NOMO-1 (cell line): ENCODE data around the gene LSP1.

Source experiments
- DNase-seq, 2 experiments: peaks; one replicate each; lab custom pipeline; 2025; ENCODE audit not compliant: unreplicated experiment in 2 of 2; lab: John Stamatoyannopoulos, UW

LSP1 gene

DNA sequence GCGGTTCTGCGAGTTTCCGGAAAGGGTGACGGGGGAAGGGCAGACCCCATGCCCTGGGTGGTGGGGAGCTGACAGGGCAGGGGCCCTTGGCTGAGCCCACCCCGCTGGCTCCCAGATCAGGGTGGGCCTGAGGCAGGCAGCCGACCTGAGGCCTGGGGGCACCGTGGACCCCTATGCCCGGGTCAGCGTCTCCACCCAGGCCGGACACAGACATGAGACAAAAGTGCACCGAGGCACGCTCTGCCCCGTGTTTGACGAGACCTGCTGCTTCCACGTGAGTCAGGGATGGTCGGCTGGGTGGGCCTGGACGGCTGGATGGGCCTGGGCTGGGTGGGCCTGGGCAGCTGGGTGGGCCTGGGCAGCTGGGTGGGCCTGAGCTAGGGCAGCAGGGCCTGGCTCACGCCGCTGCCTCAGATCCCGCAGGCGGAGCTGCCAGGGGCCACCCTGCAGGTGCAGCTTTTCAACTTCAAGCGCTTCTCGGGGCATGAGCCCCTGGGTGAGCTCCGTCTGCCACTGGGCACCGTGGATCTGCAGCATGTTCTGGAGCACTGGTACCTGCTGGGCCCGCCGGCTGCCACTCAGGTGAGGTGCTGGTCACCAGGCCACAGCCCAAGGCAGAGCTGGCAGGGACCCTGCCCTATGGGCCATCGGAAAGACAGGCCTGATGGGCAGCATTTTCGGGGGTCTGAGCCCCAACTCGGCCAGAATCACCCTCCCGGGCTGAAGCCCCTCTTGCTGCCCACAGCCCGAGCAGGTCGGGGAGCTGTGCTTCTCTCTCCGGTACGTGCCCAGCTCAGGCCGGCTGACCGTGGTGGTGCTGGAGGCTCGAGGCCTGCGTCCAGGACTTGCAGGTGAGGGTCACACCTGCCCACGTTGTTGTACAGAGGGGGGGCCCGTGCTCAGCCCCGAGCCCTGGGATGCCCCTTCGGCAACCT is 16.6 kb upstream of the LSP1 start:
- DNase-seq: no peak

DNA sequence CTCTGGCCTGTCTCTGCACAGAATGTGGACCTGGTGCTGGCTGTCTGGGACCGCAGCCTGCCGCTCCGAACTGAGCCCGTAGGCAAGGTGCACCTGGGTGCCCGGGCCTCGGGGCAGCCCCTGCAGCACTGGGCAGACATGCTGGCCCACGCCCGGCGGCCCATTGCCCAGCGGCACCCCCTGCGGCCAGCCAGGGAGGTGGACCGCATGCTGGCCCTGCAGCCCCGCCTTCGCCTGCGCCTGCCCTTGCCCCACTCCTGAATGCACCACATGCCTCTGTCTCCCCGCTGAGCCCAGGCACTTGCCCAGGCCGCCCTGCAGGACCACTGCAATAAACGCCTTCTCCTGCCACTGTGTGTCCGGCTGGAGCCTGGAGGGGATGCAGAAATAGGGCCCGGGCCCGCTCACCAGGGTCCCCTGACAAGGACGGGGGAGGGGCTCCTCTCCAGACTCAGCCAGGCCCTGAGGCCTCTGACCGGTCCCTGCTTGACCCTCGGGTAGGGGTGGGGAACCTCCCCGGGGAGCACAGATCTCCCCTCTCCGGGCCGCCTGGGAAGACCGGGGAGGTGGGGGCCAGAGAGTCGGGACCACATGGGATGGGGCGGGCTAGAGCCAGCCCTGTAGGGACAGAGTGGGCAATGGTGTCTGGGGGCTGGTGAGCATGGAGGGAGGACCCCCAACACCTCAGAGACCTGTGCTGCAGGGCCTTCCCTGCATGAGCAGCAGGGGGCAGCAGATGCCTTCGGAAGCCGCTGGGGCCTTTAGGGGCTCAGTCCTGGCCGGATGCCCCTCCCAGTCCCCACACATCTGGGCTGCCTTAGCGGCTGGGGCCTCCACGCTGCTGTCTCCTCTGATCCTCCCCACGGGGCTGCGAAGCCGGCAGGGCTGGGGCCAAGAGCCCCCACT is 15.5 kb upstream of the LSP1 start:
- DNase-seq: peak; percentile 65 to 66

DNA sequence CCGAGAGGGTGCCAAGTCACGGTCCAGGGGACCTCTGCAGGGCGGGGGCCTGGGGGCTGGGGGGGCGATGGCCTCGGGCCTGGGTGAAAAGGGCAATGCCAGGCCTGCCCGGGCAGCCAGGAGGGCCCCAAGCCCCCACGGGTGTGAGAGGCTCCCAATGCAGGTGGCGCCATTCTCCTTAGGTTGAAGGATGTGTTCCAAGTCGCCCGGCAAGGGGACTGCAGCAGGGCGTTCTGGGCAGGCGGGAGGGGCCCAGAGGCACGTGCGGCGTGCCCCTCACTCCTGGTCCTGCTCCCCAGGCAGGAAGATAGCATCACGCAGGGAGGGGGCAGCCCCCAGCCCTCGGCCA is 14.8 kb upstream of the LSP1 start:
- no peak for DNase-seq

DNA sequence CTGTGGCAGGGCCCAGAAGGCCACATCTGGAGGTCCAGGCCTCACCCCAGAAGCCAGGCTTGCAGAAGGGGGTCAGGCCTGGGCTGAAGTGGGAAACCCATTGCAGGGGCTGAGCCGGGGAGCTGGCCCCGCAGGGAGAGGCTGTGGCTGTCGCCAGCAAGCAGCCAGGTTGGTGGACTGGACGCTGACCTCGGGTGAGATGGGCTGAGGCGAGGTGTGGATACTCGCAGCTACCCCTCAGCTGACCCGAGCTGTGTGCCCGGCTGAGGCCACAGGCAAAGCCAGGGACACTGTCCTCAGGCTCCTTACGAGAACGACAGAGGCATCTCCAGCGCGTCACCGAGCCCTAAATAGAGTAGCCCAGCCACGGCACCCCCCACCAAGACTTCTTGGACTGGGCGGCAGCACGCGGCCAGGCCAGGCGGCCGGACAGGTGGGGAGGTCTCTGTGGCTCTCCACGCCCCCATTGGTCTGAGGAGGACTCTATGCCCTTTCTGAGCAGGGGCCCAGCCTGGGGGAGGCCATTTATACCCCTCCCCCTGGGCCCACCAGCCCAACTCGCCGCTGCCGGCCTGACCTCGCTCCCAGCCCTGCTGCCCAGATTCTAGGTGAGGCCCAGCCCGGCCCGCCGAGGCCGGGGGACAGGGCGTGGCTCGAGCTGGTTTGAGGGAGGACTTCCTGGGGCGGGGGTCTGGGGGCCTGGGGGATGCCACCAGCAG is 14.3 kb upstream of the LSP1 start, which contains the start of gene TNNI2:
TNNI2 (plus strand) TSS at position 556 of the 719 bp plus-strand sequence. CDS start 716 bp downstream, outside the sequence.
- no peak for DNase-seq

DNA sequence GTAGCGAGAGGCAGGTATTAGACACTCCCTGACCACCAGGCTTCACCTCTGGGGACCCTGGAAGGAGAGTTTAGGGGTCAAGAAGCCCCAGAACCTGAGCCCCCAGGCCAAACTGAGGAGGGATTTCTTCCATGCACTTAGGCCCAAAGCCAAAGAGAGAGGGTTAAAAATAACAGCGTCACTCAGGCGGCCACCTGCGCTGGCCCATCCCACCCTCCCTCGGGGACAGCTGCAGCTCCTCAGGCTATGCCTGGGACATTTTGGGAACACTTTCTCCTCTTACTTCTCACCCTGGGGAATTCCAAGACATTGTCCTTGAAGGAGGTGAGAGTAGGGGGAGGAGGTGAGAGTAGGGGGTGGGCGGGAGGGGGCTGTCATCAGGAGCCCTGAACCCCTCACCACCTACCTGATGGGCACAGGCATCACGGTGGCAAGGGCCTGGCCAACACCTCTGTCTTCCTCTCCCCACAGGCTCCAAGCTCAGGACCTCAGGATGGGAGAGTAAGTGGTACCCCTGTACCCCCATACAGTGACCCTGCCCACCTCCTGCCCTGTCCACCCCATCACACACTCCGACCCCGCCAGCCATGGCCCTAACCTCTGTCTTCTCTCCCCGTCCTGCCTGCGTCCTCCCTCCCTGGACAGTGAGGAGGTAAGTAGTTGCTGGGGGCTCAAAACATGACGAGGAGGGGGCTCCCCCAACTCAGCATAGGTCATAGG is 13.5 kb upstream of the LSP1 start:
- no peak for DNase-seq

DNA sequence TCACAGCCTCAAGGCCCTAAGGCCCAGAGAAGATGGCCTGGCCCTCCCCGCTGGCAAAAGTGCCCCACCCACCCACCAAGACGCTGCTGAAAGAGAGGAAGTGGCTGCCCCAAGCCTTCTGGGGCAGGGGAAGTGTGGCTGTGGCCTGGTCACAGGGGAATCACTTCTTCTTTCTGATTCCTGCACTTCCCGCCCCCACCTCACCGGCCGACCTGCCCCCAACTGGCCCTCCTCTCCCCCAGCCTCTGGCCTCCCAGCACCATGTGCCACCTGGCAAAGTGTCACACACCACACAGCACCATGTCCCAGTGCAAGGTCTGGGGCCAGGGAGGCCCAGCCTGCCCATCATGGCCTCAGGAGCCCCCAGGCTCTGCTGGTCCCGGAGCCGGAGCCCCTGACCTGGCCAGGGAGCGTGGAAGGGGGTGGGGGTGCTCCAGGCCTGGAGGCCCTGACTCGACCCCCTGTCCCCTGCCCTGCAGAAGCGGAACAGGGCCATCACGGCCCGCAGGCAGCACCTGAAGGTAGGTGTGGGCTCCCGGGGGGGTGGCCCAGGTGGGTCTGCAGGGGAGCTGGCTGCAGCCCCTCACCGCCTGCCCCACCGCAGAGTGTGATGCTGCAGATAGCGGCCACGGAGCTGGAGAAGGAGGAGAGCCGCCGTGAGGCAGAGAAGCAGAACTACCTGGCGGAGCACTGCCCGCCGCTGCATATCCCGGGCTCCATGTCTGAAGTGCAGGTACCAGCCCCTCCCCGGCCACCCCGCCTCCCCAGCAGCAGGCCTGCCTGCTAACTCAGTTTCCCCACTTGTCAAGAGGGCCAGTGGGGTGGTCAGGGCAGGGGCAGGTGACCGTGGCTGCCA is 12.7 kb upstream of the LSP1 start:
- peak; percentile 92 to 93 for DNase-seq

DNA sequence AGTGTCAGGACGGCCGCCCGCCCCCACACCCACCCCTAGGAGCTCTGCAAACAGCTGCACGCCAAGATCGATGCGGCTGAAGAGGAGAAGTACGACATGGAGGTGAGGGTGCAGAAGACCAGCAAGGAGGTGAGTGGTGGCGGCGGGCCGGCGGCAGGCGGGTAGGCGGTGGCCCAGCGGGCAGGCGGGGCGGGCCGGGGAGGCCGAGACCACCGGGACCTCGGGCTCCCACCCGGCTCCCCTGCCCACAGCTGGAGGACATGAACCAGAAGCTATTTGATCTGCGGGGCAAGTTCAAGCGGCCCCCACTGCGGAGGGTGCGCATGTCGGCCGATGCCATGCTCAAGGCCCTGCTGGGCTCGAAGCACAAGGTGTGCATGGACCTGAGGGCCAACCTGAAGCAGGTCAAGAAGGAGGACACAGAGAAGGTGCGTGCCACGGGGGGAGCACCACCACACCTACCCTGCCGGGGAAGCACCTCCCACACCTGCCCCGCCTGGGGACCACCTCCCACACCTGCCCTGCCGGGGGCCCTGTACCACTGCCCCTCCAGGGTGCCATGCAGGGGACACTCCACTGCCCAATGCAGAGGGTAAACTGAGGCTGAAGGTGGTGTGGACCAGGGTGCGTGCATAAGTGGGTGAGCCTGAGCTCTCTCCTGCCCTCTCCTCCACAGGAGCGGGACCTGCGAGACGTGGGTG is 12.0 kb upstream of the LSP1 start:
- no peak for DNase-seq

DNA sequence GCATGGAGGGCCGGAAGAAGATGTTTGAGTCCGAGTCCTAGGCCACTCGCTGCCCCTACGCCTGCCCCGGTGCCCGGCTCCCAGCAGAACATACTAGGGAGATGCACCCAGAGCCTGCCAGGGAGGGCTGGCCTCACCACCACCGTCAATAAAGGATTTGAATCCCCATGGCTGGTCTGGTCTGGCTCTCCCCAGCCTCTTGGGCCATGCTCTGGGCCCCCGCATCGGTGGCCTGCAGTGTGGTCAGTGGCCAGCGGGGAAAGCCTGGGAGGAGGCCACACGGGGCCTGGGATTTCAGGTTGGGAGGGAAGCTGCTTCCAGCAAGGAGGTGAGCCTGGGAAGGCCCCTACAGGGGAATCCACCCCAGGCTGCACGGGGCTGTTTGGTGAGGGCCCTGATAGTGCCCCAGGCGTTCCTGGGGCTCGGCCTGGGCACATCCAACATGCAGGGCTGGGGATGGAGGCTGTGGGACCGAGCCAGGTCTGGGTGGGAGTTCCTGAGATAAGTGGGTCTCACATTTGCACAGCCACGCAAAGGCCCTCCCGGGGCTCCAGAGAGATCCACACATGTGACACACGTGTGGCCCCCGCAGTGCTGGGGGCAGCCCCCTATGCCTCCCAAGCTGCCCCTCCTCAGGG is 11.3 kb upstream of the LSP1 start:
- no peak for DNase-seq

DNA sequence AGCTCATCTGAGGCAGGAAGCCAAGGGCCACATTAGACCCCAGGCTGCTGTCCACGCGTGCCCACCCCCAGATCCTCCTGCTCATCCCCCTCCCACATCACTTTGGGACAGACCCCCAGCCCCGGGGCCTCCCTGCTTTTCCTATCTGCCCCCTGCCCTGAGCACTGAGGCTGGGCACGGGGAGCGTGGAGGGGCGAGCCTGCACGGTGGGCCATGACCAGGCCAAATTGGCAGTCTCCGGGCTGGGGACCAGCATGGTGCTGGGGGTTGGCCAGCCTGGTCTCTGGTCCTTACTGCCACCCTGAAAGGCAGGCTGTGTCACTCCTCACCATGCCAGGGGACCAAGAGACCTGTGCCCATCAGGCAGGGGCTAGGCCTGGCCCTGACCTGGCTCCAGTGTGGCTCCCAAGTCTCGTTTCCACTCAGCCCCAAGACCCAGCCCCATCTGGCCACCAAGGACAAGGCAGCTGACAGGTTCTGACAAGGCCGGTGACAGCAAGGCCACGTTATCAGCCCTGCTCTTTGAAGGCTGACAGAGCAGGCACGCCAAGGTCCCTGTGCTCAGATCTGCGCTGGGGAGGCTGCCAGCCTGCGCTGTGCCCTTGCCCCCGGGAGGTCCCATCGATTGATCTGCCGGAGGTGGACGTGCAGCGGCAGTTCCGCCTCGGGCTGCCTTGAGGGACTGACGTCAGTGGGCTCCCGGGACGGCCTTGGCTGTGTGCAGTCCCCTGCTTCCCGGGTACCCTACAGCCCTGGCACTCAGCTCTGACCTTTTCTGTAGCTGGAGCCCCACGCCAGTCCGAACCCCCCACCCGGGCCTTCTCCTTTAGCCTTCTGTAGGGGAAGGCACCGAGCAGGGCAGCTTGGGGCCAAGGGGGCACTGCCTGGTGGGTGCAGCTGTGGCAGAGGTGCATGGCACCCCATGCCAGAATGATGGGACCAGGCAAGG is 10.5 kb upstream of the LSP1 start:
- DNase-seq: no peak

DNA sequence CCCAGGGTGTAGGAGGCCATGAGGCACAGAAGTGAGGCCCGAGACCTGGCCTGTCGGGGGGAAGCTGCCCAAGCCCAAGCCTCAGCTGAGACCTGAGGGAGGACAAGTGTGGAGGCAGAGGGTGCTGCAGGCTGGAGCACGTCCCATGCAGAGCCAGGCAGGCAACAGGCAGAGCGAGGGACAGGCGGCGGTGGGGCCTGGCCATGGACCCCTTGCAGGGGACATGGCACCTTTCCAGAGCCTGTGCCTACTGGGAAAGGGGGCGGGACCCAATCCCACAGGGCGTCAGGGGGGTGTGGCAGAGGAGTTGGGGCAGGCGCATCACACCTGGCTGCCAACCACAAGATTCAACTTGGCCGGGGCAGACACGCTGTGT is 9.8 kb upstream of the LSP1 start:
- DNase-seq: no peak

DNA sequence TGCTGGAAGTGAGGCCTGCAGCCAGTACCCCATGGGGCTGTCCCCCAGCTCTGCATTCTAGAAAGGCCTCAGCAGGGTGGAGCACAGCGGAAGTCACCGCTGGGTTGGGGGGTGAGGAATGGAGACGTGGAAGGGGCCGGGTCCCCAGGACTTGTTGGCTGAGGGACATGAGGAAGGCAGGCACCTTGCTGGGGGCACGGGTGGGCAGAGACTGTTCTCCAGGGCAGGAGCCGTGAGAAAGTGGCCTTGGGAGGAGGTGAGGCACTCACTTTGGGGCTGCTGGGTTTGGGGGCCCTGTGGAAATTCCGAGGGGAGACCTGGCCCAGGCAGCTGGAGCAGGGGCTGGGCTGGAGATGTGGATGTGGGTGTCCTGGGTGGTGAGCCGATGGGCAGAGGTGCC is 9.1 kb upstream of the LSP1 start:
- DNase-seq: no peak

DNA sequence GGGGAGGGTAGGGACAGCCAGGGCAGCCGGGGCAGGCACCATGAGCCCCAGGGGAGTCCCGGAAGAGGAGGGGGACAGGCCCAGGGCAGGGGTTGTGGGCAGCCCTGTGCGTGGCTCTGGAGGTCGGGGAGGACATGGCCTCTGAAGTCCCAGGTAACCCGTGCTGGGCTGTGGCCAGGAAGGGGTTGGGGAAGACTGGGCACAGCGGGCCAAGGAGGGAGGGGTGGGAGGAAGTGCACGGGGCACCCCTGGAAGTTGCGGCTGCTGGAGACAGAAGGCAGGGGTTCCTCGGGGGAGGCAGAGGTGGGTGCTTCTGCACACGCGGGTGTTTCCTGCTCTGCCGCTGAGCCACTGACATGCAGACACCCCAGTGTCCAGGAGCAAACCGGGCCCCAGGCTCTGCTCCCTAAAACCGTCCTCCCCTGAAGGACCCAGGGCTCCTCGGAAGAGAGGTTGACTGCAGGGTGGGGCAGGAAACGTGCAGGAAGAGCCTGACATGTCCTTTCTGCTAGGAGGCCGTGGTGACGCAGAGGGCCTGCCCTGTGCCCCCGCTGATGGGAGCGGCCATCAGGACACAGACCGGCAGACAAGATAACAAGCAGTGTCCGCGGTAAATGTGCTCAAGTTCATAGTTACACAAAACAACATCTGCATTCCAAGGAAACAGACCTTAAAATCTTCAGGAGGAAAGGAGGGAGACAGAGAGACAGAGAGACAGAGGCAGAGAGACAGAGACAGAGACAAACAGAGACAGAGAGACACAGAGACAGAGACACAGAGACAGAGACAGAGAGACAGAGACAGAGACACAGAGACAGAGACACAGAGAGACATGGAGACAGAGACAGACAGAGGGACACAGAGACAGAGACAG is 8.4 kb upstream of the LSP1 start:
- peak in 1 of 2 experiments; percentile 25 for DNase-seq

DNA sequence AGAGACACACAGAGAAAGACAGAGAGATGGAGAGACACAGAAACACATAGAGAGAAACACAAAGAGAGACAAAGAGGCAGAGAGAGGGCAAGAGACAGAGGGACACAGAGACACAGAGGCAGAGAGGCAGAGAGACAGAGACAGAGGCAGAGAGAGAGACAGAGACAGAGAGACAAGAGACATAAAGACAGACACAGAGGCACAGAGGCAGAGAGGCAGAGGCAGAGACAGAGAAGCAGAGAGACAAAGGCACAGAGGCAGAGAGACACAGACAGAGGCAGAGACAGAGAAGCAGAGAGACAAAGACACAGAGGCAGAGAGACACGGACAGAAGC is 7.8 kb upstream of the LSP1 start:
- DNase-seq: no peak

DNA sequence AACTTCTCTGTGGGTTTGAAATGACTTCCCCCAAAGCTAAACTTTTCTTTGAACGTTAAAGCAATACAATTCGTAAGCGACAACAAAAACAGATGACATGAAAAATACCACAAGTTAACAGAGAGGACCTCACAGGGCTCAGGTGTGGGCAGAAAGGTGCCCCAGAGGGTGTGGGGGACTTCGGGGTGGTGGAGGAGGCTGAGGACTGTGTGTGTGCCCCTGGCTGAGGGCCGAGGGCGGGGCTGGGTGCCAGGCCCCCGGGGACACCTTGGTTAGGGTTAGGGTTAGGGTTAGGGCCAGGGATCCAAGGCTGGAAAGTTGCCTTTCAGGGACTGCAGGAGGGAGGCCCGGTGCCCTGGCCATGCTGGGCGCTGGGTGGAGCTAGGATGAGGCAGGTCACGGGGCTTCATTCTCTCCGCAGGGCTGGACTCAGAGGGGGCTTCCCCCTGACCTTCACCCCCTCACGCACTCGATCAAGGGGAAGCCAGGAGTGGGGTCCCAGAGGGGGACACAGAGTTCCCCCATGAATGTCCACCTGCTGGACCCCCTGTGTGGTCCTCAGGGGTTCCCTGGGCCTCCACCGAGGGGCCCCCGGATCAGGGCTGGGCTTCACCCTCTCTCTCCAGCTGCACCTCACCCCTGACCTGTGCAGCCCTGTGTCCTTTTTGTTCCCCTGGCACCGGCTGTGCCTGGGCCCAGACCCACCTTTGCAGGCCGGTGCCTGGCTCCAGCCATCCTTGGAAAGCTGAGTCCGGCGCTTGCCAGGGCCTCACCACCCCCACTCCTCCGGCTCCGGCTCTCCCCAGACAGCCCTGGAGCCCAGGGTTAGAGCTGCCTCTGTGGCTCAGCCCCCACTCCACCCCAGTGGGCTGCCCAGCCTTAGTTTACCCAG is 7.1 kb upstream of the LSP1 start:
- DNase-seq: no peak

DNA sequence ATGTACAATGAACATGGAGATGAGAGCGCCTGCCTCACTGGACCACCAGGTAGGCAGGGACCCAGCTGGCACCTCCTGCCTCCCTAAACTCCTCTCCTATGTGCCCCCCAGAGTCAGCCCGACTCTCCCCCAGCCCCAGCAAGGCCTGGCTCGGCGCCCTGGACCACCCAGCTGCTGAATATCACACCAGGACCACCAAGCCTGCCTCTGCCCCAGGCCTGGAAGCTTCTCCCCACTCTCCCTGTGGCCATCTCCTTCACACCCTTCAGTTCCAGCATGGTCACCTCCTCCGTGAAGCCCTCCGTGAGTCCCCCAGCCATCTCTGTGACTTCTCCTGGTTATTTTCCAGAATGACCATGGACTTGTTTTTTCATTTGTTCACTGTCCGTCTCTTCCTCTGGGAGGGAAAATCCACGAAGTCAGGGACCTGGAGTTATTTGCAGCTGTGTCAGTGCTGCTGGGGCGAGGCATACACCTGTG is 6.4 kb upstream of the LSP1 start:
- no peak for DNase-seq
